G401.6 (cell line): ENCODE data around the gene MFSD1.
"Not testable (repeated sequence)": the region's sequence is repeated elsewhere in the genome, so short reads cannot be mapped to it uniquely, and the experiment has no call there.

Source experiments
- FAIRE-seq: peaks from 2 replicates; lab custom pipeline; 2012; peaks lifted over from hg19 to GRCh38; lab: Jason Lieb, UNC

MFSD1 gene

DNA sequence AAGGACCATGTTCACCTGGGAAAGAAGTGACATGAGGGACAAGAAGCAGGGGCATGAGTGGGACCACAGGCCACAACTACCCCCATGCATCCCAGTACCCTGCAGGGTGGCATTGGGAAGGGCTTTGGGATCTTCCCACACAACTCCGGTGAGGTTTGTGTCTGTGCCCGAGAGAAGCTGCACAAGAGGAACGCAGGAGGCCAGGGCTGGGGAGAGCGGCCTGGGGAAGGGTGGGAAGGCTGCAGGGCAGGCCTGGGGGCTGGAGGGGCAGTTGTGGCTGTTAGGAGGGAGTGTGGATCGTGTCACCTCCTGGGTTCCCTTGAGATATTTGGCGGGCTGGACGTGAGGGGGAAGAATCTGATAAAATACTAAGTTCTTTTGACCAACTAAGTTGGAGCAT, 25.3 kb upstream of the MFSD1 start:
- no peak for FAIRE-seq

- FAIRE-seq: no peak
Observed at GRCh38 chr3:158777161-158777873, 24.5 kb upstream of the MFSD1 start.

- FAIRE-seq: no peak
Observed at GRCh38 chr3:158780766-158781165, 21.1 kb upstream of the MFSD1 start.

DNA sequence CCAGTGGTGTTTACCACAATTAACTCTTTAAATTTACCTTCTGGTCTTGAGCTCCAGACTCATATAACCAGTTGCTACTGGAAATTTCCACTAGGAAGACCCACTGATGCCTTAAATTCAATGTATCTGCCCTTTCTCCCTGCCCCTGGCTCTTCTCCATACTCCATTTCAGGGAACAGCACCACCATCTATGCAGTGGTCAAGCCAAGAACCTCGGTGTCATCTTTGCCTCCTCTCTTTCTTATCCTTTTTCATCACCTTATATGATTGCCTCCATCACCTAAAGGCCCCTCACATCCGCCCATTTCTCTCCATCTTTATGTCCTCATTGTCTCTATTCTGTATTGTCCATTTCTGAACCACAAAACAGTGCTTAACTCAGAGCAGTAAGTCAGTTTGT, 20.7 kb upstream of the MFSD1 start:
- no peak for FAIRE-seq

DNA sequence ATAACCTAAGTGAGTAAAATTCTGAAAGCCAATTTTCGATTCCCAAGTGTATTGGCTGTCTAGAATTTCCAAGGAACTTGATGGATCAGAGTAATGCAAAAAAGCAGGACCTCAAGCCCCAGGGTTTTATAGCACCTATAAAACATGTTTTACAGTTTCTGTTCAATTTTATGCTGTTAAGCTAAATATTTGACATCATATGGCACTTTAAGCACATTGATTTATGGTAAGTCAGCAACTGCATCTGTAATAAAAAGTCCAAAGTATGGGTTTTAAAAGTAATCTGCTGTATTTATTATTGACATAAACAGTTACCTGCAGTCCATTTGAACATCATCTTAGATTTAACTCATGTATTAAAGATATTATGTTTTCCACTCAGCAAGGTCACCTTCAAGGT, 20.0 kb upstream of the MFSD1 start:
- no peak for FAIRE-seq

- no peak for FAIRE-seq
Observed at GRCh38 chr3:158782283-158782989, 19.4 kb upstream of the MFSD1 start.

DNA sequence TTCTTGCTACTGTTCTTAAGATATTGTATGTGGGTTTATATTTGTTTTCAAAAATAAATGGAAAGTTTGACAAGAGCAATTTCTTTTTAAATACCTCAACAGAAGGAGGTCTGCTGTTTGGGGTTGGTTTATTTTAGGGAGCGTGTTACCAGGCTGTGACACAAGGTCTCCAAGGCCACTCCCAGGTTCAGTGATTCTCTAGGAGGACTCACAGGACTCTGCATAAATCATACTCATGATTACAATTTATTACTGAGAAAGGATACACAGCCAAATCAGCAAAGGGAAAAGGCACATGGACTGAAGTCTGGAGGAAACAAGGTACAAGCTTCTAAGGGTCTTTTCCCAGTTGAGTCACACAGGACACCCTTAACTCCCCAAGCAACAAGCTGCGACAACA, 18.8 kb upstream of the MFSD1 start:
- FAIRE-seq: no peak

- no peak for FAIRE-seq
Observed at GRCh38 chr3:158785972-158786371, 15.9 kb upstream of the MFSD1 start.

DNA sequence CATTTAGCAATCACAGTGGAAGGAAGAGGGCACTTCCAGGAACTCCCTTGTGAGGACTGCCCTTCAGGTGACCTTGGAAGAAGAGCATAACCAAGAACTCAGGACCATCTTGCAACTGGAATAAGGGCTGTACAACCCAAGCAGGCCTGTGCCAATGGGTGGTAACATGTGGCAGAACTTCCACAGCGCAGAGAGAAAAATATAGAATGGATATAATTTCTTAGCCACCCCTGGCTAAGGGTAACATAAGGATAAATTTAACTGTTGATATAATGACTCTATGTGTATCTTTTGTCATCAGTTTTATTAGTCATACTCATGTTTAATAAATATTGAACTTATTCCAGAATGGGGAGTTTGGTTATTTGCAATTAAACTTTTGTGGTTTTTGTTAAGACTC, 13.4 kb upstream of the MFSD1 start:
- peak; percentile 70 for FAIRE-seq

DNA sequence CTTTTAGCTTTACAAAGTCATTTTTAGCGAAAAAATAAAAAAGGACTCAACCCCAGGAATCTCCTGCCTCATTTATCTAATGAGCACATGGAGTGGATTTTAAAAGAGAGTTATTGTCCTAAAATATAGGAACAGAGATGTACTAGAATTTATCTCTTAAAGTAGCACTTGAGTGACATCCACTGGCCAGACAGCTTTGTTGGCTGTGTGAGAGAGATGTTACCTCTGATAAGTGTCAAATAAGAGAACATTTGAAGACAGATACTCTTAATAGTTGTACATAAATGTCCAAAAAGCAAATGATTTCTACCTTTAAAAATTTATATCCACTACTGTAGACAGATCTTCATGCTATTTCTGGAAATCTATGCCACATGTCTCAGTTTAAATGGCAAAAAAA, 12.3 kb upstream of the MFSD1 start:
- no peak for FAIRE-seq

GRCh38 chr3:158790901-158791589, 10.8 kb upstream of the MFSD1 start:
- peak; percentile 95 for FAIRE-seq

GRCh38 chr3:158791590-158791920, 10.3 kb upstream of the MFSD1 start:
- FAIRE-seq: not testable (repeated sequence)

DNA sequence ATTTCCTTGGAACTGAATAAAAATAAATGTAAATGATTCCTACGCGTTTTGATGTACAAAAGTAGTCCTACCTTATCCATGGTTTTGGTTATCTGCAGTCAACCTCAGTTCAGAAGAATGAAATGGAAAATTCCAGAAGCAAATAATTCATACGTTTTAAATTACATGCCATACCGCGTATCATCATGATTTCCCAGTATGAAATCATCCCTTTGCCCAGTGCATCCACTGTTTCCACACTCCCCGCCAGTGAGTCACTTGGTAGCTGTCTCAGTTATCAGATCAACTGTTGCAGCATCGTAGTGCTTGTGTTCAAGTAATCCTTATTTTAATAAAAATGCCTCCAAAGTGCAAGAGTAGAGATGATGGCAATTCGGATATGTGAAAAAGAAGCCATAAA, 9.1 kb upstream of the MFSD1 start:
- FAIRE-seq: no peak

DNA sequence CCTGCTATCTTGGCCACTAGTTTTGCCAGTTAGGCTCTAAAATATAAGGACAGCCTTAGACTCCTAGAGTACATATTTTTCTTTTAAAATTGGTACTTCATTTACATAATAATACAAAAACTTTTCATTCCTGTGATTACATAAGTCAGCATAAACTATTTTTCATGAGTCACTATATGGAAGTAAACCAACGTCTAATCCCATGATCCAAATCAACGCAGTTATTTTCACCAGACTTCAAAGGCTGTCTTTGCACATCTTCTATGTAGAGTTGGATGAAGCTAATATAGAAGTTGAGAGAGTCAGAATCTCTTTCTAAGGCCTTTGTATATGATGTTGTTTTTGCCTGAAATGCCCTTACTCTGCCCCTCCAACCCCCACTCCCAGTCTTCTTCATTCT, 7.6 kb upstream of the MFSD1 start:
- no peak for FAIRE-seq

DNA sequence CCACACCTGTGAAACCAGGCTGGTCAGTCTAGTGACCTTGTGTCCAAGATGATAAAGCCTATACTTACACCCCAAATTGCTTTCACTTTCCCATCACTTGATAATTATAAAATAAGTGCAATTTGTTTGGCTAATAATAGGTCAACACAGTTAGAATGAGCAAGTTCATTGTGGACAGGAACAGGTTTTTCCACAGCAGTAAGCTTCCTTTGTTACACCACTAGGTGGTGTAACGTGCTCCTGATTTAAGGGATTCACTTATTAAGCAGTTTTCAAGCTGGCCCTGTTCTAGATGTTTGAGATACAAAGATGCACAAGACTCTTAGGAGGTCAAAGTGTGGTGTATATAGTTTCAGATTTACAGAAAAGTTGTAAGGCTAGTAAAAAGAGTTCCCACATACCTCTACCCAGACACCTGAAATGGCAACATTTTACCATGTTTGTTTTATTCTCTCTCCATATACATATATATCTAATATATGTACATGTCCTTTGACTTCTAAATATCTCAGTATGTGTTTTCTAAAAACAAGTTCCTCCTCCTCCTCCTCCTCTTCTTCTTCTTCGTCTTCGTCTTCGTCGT, 6.8 kb upstream of the MFSD1 start:
- FAIRE-seq: peak; percentile 95

DNA sequence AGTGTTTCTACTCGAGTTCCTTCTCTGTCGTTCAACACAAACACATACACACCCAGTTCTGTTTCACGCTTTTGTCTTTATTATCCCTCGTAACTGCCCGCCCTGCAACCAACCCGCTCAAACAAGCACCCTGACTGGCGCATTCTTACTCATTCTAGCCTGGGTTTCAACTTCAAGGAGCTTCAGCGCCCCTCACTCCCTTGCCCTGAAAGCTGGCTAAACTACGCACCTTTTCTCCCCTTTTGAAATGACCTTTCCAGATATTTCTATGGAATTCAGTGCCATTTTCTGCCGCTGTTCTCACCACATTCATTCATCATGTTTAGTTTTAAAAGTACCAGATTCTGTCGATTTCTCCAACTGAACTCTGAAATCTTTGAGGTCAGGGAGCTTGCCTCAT, 653 bp upstream of the MFSD1 start:
- no peak for FAIRE-seq

- no peak for FAIRE-seq
Observed at GRCh38 chr3:158802409-158803268, 785 bp downstream of the MFSD1 start.

GRCh38 chr3:158804441-158804840, 2.6 kb downstream of the MFSD1 start:
- FAIRE-seq: no peak

DNA sequence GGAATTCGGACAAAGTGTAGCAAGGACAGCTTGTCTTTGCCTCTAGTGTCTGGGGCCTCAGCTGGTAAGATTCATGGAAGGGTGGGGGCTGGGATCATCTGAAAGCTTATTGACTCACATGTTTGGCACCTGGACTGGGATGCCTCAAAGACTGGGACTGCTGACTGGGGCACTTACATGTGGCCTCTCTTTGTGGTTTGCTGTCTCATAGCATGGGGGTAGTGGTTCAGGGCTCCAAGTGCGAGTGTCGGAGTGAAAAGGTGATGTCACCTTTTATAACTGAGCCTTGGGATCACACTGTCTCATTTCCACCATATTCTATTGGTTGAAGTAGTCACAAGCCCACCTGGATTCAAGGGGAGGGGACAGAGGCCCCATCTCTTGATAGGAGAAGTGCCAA, 6.8 kb downstream of the MFSD1 start:
- FAIRE-seq: no peak

- FAIRE-seq: no peak
Observed at GRCh38 chr3:158809642-158810041, 7.8 kb downstream of the MFSD1 start.

- no peak for FAIRE-seq
Observed at GRCh38 chr3:158810823-158811724, 9.2 kb downstream of the MFSD1 start.
